GM19455 (cell line): ENCODE measurements around the gene UBR4.
A peak's percentile ranks its signal among the peaks of the same experiment; 100 is the strongest.
"Not testable (repeated sequence)": the region's sequence is repeated elsewhere in the genome, so short reads cannot be mapped to it uniquely, and the experiment has no call there.

Experiments
- ATAC-seq: cut with Tn5 transposase; IDR thresholded peaks from one replicate; pipeline ENCODE4 v1.9.1; 2021; ENCODE audit not compliant: unreplicated experiment

The UBR4 gene

DNA sequence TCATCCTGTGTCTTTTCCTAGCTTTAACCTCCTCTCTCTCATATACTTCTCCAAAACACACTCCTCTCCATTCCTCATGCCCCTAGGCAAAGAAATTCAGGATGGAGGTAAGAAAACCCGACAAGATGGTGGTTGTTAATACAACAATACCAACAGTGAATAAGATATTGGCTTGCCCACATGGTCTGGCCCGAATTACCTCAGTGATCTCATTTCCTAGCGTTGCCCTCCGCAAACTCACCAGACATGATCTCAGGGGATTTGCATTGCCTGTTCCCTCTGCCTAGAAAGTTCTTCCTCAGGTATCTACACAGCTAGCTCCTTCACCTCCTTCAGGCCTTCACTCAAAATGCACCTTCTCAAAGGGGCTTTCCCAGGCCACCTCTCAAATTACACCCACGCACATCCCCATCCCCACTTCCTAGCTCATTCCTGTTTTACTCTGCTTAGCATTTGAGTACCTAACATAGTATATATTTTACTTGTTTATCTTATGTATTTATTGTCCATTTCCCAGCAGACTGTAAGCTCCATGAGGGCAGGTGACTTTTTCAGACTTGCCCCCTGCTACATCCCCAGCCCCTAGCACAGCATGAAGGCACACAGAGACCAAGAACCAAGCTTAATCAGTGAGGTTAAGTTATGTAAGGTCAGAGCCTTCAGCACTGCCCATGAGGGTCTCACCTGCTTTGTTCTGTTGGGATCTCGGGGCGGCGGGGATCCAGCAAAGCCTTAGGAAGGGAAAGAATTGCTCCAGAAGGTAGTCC lies 10.2 kb upstream of the UBR4 start:
- no peak for ATAC-seq

DNA sequence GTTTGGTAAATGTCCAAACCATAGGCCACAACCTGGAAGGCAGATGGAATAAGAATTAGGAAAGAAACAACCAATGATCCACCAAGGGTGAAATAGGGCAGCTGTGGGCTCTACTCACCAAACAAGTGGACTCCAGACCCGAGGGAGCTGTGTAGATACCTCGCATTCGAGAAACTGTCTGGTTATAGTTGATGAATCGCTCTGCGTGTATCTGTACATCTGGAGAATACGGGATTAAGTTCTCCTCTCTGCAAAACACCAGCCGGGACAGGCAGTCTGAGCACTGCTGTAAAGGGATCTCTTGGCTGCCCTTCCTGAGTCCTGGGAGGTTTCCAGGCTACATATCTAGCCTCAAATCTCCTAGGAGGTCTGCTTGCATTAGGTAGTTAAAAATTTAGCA lies 9.4 kb upstream of the UBR4 start:
- ATAC-seq: no peak

- ATAC-seq: not testable (repeated sequence)
These were observed 6.5 kb upstream of the UBR4 start for GRCh38 chr1:19216585-19216984.

- no peak for ATAC-seq
These were observed 3.5 kb upstream of the UBR4 start for GRCh38 chr1:19213580-19213979.

DNA sequence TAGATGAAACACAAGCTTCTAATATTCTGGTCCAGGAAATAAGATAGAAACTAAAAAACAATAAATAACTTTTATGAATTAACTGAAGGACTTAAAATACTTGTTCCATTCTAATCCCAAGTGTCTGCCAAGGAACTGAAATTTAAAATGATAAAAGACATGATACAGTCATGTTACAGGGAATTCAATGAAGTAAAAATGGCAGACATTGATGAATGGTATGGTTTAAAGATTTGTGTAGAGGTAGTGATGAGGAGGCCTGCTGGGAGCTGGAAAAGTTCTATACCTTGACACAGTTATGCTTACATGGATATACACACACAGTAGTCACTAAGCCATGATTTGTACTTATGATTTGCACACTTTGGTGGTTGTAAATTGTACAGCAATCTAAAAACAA lies 2.1 kb upstream of the UBR4 start:
- ATAC-seq: no peak

DNA sequence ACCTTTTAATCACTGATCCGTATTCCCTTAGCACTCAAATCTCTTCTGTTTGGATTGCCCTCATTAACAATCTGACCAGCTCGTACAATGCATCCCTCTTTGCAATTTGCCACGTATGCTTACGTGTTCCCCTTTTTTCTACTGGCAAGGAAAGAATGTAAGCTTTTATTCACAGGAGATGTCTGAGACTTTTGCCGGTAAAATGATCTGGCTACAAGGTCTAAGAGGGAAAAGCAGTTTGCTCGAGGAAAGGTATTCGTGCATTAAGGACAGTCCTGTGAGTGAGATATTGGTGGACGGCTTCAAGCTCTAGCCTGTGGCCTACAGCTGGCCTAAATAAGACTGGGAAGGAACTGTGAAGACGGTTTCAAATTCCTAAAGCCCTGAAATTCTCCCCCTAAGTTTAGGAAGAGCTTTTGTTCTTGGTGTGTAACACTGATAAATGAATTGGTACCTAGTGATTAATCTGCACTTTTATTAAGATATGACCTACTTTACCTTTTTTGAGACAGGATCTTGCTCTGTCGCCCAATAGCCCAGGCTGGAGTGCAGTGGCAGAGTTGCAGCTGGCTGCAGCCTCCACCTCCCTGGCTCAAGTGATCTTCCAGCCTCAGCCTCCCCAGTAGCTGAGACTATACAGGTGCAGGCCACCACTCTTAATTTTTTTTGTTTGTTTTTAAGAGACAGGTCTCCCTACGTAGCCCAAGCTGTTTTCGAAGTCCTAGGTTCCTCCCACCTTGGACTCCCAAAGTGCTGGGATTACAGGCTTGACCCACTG lies 895 bp upstream of the UBR4 start:
- ATAC-seq: no peak

- peak; percentile 34 for ATAC-seq
These were observed 552 bp downstream of the UBR4 start for GRCh38 chr1:19209439-19209989.

DNA sequence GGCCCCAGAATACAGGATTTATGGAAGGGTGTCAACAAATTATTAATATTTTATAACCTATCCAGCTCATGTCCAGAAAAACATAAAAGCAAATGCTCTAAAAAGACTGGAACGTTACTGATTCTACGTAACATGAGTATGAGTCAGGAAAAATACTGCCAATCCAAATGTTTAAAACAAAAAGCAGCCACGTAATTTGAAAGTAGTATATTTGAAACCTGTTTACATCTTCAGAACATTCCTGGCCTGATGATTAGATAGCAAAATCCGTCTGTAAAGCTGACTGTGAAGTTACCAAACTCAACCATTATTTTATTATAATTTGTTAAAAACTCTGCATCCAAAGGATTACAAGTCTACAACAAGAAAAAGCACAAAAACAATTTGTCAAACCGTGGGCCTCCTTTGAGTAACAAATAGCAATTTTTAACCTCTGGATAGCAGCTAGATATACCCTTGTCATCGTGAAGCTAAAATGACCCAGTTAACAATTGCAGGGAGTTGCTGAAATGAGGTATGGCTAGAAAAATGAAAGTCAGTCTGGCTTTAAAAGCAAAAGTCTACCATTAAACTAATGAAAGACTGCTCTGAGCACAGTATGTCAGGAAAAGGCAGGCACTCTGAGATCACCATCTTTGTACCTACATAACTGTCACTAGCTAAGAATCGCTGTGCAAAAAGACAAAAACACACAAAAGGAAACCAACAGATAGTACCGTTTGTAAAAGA lies 1.2 kb downstream of the UBR4 start:
- no peak for ATAC-seq

DNA sequence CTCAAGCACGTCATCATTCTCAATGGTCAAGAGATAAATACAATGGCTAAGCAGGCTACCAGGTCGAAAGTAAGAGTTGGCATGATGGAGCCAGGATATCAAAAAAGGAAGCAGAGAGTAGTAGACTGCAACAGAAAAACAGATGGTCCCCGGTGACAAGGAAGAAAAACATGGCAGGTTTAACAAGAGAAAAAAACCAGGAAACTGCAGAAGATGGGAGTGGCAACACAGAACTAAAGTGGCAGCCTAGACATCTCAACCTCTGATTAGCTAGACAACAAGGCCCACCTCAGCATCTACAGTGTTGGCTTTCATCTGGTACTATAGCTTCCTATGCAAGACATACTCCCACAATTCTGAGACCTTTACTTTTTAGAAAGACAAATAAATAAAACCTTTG lies 3.1 kb downstream of the UBR4 start:
- ATAC-seq: no peak

- no peak for ATAC-seq
These were observed 4.2 kb downstream of the UBR4 start for GRCh38 chr1:19205845-19206244.

DNA sequence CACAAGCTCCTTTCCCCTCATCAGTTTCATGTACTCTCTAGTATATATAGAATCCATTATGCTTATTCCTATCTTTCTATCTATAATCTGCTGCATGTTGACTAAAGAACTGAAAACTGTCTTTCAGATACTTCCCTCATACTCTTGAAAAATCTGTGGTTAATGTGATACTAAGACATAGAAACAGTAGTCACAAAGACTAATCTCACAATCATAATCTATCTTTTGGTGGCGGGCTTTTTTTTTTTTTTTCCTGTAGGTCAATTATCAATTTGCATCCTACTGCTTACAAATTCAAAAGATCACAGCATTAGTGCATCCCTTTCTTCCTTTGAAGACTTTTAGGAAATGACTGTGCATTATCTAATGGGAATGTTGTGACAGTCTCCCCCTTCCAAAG lies 4.7 kb downstream of the UBR4 start:
- ATAC-seq: no peak

DNA sequence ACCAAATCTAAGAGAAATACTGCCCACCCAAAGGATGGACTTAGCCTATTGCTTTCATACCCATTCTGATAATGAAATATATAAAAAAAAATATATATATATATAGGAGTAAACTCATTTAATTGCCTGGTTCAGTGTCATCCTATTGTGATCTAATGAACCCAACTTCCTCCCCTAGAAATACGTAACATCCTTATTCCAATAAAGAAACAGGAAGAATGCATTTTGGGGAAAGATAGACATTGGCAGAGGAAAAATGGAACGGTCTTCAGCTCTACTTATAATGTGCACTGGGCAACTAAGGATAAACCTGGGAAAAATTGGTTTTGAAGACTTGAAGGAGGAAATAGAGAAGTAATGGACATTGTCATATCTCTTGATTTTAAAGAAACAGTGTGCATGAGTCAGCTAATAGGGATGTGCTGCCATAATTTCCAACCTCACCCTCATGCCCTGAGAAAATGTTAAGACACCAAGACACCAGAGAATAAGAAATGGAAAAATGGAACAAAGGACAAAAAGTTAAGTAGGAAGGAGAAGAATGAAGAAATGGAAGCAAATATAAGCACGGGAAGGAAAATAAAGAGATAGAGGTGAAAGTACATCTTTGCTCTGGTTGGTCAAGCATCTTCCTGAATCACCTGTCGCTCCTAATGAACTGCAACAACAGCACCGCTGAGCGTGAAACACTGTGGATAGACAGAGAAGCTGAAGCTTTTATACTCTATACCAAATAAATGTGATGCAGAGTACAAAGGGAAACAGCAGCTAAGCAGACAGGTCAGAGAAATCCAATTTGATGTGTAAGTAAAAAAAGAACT lies 5.4 kb downstream of the UBR4 start:
- no peak for ATAC-seq

DNA sequence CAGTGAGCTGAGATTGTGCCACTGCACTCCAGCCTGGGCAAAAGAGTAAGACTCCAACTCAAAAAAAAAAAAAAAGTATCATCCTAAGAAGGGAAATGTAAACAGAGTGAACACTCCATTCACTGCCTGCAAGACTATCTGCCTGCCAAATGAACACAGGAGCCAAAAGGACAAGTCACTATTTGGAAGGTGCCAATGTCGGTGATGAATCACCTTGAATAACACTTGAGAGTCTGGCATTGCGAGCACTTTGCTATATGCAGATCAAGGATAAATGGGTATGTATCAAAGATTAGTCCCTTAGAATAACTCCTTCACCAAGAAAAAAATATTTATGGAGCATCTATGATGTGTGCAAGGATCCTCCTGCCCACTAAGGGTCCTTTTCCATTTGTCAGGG lies 6.6 kb downstream of the UBR4 start:
- no peak for ATAC-seq

- no peak for ATAC-seq
These were observed 7.7 kb downstream of the UBR4 start for GRCh38 chr1:19202396-19202795.

GRCh38 chr1:19199969-19200604 lies 10.0 kb downstream of the UBR4 start:
- no peak for ATAC-seq

DNA sequence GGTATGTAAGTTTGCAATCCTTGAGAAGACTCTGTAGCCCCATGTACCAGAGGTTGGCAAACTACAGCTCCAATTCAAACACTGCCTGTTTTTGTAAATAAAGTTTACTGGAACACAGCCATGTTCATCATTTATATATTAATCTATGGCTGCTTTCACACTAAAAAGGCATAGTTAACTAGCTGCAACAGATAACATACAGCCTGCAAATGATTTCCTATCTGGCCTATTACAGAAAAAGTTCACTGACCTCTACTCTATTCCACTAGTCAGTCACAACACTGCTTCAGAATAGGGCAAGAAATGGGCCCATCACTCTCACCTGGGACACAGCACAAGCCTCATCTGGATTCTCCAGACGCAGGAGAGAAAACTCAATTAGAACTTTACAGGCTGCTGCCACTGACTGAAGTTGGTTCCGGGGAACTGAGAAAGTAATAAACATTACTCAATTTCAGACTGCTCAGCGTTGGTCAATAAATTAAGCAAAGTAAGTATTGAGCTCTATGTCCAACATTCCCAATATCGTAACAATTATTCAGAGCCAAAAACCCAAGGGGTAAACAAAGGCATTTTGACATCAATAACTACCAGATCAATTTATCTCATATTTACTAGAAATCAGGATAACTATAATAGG lies 10.6 kb downstream of the UBR4 start:
- ATAC-seq: no peak

- ATAC-seq: no peak
These were observed 11.2 kb downstream of the UBR4 start for GRCh38 chr1:19198820-19199219.

GRCh38 chr1:19197845-19198244 lies 12.2 kb downstream of the UBR4 start:
- no peak for ATAC-seq

DNA sequence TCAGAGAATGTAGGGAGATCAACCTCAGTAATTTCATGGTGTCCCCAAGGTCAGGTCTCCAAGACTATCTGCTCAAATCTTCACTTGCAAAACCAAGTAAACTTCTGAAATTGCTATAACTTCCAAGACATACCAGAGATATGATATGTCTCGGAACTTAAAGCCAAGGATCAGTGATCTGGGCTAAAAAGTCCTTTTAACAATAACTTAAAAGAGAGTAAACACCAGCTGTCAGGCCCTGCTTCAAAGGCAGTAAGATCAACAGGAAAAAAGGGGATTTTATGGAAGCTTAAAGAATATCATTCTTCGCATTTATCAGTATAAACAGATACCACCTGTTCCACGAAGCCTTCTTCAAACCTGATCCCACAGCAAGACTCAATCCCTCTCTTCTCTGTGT lies 13.7 kb downstream of the UBR4 start:
- ATAC-seq: no peak

GRCh38 chr1:19193004-19193403 lies 17.1 kb downstream of the UBR4 start:
- no peak for ATAC-seq
